SU-DHL-6 (cell line): Measurements from ENCODE around the gene RAB3B.

Experiments
- H2AFZ ChIP-seq: fragments of 200-600 bp; sonication (generic); 2 replicates; pipeline ENCODE4 v1.6.1; 2014; ENCODE audit warnings: low read depth, mild to moderate bottlenecking, moderate library complexity, mixed read lengths, antibody characterized with exemption, low read length; ENCODE audit not compliant: severe bottlenecking
- H3F3A ChIP-seq: fragments of 200-600 bp; shearing (Covaris generic); 2 replicates; pipeline ENCODE4 v1.6.0; 2016; ENCODE audit warnings: antibody characterized with exemption, mild to moderate bottlenecking; ENCODE audit not compliant: insufficient read depth
- H3K27ac ChIP-seq: fragments of 200-600 bp; sonication (generic); 2 replicates; pipeline ENCODE4 v1.5.1; 2016; ENCODE audit warnings: low read depth, mild to moderate bottlenecking, low read length, moderate library complexity, mixed read lengths
- H3K27me3 ChIP-seq: fragments of 200-600 bp; sonication (generic), shearing (Covaris generic); 2 replicates; pipeline ENCODE4 v1.6.0; 2014; ENCODE audit warnings: mild to moderate bottlenecking, low read length
- H3K36me3 ChIP-seq: fragments of 200-600 bp; sonication (generic); 2 replicates; pipeline ENCODE4 v1.6.1; 2014; ENCODE audit warnings: mild to moderate bottlenecking, low read length, mixed read lengths
- H3K4me2 ChIP-seq: fragments of 300-600, 200-600 bp; shearing (Covaris generic), sonication (generic); 2 replicates; pipeline ENCODE4 v1.6.0; 2014; ENCODE audit warnings: low read length, low read depth, mild to moderate bottlenecking; ENCODE audit not compliant: poor library complexity, severe bottlenecking
- H3K4me3 ChIP-seq: fragments of 200-600 bp; sonication (generic); 2 replicates; pipeline ENCODE4 v1.5.1; 2014; ENCODE audit warnings: antibody characterized with exemption, low read length, mild to moderate bottlenecking, mixed read lengths; ENCODE audit not compliant: insufficient read depth, poor library complexity, severe bottlenecking
- H3K79me2 ChIP-seq: fragments of 200-600 bp; sonication (generic); 2 replicates; pipeline ENCODE4 v1.6.1; 2014; ENCODE audit warnings: mild to moderate bottlenecking, low read length, moderate library complexity; ENCODE audit not compliant: insufficient read depth
- H3K9ac ChIP-seq: fragments of 200-600 bp; sonication (generic); 2 replicates; pipeline ENCODE4 v1.7.0; 2014; ENCODE audit warnings: mild to moderate bottlenecking, low read length
- H3K9me2 ChIP-seq: fragments of 200-600 bp; sonication (generic); replicated peaks from 2 replicates; pipeline ENCODE4 v1.6.1; 2014; ENCODE audit warnings: low read length; ENCODE audit not compliant: insufficient read depth
- H3K9me3 ChIP-seq: fragments of 200-600 bp; sonication (generic); 2 replicates; pipeline ENCODE4 v1.6.1; 2014; ENCODE audit warnings: low read length, mixed read lengths; ENCODE audit not compliant: insufficient read depth
- H4K20me1 ChIP-seq: fragments of 200-600 bp; sonication (generic); 2 replicates; pipeline ENCODE4 v1.6.1; 2014; ENCODE audit warnings: low read depth, mild to moderate bottlenecking, antibody characterized with exemption, low read length, moderate library complexity, mixed read lengths
- CTCF ChIP-seq: fragments of 200-600 bp; sonication (generic); IDR thresholded peaks from one replicate; pipeline ENCODE4 v1.5.1; 2017; ENCODE audit warnings: antibody characterized with exemption, mild to moderate bottlenecking, low read length, moderate library complexity; ENCODE audit not compliant: insufficient read depth, poor library complexity, severe bottlenecking
- EZH2phosphoT487 ChIP-seq: fragments of 200-600 bp; sonication (generic), shearing (Covaris generic); conservative IDR thresholded peaks from 2 replicates; pipeline ENCODE4 v1.6.1; 2018; ENCODE audit warnings: mild to moderate bottlenecking, antibody characterized with exemption, low read length, moderate library complexity, mixed read lengths

The RAB3B gene

GRCh38 chr1:51910221-51911000, 80.1 kb downstream of the RAB3B start:
- TF ChIP-seq CTCF: no peak
- TF ChIP-seq EZH2phosphoT487: no peak
- Histone ChIP-seq H3K79me2 (no peaks in the 10 kb centered on the region), H3K9me3 (no peaks in the 10 kb centered on the region), H3K36me3 (no peaks in the 10 kb centered on the region), H3K9ac (no peak overlapping the region), H3F3A (no peaks in the 10 kb centered on the region), H3K4me2 (no peak overlapping the region), H4K20me1 (no peaks in the 10 kb centered on the region), H2AFZ (no peak overlapping the region), H3K9me2 (no peaks in the 10 kb centered on the region), H3K27ac (no peak overlapping the region), H3K4me3 (no peak overlapping the region), H3K27me3 (0 out of 2 replicates have a peak, but pooled peaks cover 3% of the 10 kb centered on the region)

- no peak overlapping the region for H3K4me2 ChIP-seq
- no peak overlapping the region for H3K27ac ChIP-seq
- H3K79me2 ChIP-seq: no peaks in the 10 kb centered on the region
- H3K9me2 ChIP-seq: no peaks in the 10 kb centered on the region
- H3F3A ChIP-seq: no peaks in the 10 kb centered on the region
- H2AFZ ChIP-seq: no peak overlapping the region
- no peak overlapping the region for H3K4me3 ChIP-seq
- no peaks in the 10 kb centered on the region for H4K20me1 ChIP-seq
- TF ChIP-seq EZH2phosphoT487 (no peak), CTCF (no peak)
- no peaks in the 10 kb centered on the region for H3K36me3 ChIP-seq
- H3K9me3 ChIP-seq: no peaks in the 10 kb centered on the region
- H3K9ac ChIP-seq: no peak overlapping the region
- H3K27me3 ChIP-seq: 0 out of 2 replicates have a peak, but pooled peaks cover 3% of the 10 kb centered on the region
These were observed 82.0 kb downstream of the RAB3B start for GRCh38 chr1:51908499-51908898.

GRCh38 chr1:51907079-51907702, 83.3 kb downstream of the RAB3B start:
- TF ChIP-seq CTCF (no peak), EZH2phosphoT487 (no peak)
- H3F3A ChIP-seq: no peaks in the 10 kb centered on the region
- no peaks in the 10 kb centered on the region for H3K79me2 ChIP-seq
- H3K4me3 ChIP-seq: no peak overlapping the region
- H3K4me2 ChIP-seq: no peak overlapping the region
- no peak overlapping the region for H3K9ac ChIP-seq
- 0 out of 2 replicates have a peak, but pooled peaks cover 3% of the 10 kb centered on the region for H3K27me3 ChIP-seq
- no peaks in the 10 kb centered on the region for H4K20me1 ChIP-seq
- H3K9me2 ChIP-seq: no peaks in the 10 kb centered on the region
- H3K9me3 ChIP-seq: no peaks in the 10 kb centered on the region
- H3K27ac ChIP-seq: no peak overlapping the region
- no peak overlapping the region for H2AFZ ChIP-seq
- no peaks in the 10 kb centered on the region for H3K36me3 ChIP-seq
